Activated CD8-positive, alpha-beta memory T cell treated with anti-CD3 and anti-CD28 coated beads, Interleukin-2, amount 50 U/mL, for 24 hours (primary cell): ENCODE measurements around the gene GALNT18.

Experiments
- DNase-seq: peaks from one replicate; pipeline ENCODE4 v3.0.0-alpha.2; 2020; ENCODE audit errors: extremely low read depth

Gene GALNT18

DNA sequence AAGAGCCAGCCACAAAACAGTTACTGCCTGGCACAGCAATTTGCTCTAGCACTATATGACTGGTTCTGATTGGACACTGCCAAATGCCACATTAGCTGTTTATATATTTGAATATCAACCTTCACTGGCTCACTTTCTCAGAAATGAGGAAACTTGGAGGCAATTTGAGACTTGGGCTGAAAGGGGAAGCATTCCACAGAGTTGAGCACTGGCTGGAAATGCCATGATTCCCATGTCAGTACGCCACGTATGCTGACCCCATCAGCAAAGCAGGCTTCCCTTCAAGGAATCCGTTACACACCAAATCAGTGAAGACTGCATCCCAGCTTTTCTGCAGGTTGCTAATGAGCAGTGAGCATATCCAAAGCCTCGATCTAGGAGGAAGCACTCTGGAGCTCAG, 34.7 kb downstream of the GALNT18 start:
- no peak for DNase-seq

DNA sequence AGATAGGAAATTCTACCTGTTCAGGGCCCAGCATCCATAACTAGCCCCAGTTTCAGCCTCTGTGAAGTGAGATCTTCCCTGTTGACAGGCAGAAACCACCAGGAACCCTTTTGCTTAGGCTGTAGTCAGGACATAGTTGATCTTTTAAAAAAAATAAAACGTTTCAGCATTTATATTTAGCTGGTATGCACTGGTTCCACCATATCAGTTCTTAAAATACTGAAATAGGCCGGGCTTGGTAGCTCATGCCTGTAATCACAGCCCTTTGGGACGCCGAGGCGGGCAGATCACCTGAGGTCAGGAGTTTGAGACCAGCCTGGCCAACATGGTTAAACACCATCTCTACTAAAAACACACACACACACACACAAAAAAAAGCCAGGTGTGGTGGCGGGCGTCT, 35.3 kb downstream of the GALNT18 start:
- DNase-seq: no peak

DNA sequence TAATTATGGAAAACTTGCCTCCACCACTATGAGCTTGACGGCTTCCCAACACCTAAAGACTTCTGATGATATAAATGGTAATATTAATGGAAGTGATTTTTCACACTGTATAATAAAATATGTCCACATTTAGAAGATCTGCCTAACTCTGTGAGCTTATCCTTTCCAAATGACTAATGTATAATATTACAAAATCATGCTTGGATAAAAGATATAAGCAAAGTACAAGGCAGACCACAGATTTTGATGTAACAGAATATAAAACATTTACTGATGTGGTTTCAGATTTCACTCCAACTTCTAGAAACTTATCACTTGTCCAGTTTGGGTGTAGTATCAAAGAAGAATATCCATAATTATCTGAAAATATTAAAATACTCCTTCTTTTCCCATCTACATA, 36.9 kb downstream of the GALNT18 start:
- no peak for DNase-seq

DNA sequence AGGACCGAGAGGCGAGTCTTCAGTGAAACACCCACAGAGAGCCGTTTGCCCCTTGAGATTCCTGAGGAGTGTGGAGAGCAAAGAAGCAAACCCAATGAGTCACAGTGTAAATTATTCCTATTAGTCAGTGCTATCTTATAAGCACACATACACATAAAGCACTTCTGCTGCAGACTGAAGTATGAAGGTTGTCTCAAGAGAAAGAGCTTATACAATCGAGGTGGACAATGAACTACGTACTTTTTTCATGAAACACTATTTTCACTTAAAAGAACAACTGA, 37.3 kb downstream of the GALNT18 start:
- no peak for DNase-seq

DNA sequence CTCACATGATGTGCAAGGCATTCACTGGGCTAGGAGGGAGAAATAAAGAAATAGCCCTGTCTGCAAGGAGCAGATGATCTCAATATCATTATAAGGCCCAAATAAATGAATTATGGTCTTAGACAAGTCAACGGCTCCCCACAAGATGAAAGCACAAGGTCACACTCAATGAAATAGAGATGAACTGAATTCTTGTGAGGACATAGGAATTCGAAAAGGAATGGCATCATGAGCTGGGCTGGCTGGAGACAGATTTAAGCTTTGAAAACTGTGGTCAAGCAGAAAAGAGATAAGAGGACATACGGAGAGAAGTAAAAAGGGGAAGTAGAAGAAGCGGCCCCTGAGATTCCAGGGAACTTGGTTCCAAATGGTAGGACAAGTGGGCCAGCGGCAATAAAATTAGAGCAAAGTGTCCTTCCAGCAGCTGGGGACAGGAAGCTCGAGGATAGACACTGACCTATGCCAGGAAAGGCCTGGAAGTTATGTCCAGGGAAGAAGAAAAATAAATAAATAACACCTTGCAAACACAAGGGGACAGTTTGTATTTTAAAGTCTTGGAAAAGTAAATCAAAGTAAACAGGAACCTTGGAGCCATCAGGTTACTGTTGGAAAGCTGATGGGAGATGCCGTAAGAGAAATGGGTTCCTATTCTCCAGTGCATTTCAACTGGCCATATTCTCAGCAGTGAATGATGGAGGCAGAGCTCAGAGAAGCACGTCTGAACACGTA, 37.8 kb downstream of the GALNT18 start:
- no peak for DNase-seq

DNA sequence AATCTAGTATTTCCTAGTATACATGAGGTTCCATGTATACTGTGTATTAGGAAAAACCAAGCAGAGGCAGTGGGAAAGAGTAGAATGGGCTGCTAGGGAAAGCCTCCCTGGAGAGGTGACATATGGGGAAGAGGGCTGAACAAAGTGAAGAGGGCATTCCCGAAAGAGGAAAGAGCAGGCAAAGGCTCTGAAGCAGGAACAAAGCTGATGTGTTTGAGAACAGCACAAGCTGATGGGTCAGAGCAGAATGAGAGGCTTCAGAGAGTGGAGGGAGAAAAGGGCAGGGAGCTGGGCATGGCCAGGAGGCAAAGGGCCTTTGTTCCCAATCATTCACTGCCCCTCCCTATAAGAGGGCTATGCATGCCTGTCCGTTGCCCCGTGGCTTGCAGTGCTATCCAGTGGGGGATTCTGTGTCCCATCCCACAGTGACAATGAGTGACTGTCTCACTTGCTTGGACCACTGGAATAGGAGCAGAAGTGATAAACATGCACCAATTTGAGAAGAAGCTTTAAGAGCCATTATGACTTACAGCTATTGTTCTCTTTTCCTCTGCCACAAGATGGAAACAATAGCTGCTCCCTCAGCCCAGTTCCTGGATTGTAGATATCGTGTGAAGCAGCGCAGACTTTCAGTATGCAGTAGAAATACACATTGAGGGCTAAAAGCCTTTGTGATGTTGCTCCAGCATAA, 39.6 kb downstream of the GALNT18 start:
- no peak for DNase-seq

DNA sequence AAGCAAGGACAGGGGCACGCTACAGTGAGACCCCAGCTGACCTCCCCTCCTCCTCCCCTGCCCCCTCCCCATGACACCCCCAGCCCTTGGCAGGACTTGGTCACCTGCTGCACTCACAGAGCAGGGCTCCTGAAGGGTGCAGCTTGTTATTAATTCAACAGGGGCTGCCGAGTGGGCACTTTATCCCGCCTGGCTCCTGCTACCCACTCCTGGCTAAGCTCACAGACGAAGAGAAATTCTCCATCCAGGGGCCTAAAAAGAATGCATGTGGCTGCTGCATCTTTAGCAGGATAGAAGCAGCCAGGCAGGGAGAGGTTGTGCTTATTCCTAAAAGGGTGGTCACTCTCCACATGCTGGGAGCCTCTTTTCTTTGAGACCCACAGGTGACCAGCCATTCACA, 40.3 kb downstream of the GALNT18 start:
- DNase-seq: no peak

DNA sequence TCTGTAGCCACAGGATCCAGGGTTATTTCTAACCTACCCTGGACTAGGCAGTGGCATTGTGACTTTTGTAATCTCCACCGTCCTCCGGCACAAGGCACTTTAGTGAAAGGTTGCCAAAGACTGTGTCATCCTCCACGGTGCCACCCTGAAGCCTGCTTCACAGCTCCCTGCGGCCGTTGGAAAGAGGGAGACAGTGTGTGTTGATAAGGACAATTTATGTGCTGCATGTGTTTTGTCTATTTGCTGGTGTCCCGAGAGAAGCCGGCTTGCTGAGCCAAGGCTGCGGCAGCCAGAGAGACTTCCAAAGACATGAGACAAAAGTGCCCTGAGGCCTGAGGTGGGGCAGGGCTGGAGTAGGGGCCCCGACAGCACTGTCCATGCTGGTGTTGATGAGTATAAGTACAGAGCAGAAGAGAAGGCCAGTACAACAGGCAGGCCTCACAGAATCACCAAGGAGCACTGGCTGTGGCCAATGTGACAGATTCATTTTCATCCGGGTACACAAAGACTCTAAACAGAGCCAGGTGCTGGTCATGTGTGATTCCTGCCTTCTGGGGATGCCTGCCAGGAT, 40.9 kb downstream of the GALNT18 start:
- no peak for DNase-seq

DNA sequence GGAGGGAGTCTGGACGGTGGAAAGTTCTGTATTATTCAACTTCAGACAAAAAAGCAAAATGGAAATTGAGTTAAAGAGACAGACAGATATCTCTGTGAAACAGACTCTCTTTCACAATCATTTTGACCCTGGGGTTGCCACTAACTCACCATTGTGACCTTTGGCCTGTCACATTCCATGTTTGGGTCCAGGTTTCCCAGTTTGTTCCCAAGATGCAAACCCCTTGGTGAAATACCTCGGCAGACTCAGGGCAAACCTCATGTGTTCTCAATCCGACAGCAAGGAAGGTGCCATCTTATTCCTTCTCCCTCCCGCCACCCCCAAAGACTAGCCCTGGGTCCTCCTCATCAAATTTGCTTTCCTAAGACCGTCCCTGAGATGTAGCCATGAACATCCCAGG, 41.8 kb downstream of the GALNT18 start:
- no peak for DNase-seq

DNA sequence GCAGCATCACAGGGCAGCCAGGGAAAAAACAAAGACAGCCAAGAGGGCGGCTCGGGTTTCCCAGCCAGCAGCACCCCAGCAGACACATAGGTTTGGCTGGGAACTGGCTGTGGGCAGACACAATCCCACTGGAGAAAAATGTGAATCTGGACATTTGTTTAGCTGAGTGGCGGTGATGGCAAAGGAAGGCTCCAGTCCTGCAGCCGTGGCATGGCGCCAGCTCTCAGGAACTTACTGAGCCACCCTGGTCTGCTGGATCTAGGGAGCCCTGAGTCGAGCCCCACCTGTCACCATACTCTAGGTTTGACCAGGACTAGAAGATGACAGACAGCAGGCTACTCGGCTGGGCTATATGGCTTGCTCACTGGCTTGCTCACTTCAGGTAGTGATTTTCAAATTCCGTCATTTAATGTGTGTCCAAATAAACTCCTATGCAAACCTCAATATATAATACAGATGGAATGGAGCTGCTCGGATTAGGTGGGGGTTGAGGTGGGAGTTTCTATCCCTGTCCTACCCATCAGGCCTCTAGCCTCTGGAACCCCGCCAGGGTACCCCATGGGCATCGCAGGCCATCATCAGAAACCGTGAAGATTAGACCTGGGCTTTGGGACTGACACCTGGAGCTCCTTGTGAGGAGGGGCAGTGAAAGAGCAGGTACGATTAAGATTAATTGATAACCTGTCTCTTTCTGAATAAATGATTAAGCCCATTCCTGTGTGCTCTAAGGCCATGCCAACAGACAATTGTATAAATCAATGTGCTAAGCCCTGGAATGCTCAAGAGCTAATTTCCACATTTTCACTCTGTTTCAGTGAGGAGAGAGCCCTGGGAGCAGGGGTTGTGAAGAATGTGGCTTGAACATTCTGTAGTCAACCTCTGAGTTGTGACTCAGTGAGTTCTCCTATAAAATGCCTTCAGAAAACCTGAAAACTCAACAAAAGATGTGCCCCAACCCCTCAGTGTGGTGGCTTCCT, 42.5 kb downstream of the GALNT18 start:
- no peak for DNase-seq

DNA sequence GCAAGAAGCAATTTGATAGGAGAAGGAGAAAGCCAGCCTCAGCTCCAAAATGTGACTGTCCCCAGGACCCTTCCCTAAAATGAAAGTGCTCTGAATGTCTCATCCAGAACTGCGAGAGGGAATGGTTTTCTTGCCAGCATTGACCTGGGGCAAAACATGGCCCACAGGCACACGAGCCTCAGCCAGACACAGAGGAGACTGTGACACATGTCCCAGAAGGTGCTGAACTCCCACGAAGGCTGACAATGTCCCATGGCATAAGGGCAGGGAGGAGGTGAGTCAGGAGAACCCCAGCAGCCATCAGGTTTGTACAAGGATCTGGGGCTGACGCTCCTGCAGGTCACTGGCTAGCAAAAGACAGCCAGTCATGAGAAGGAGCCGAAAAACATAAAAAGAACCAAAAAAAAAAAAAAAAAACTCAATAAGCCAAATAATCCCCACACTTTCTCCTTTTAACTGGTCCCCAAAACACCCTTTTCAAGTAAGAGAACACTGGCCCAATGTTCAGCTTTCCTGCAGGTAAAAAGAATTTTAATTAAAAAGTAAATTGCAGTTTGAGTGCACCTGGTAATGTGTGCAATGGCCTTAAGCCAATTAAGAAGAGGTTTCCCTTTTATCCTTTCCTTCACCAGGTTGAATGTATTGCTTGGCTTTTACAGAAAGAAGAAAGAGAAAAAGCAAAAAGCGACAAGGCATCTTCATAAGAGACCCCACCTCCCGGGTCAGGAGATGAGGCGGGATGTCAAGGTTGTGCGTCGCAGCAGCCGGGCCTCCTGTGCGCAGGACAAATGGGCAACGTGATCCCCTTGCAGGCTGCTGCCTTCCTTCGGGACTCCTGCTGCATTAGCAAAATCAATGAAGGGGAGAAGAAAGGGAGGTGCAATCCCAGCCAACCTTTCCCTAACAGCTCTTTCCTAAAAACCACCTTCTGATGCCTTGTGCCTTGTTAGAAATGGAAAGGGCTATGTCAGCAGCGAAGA, 43.6 kb downstream of the GALNT18 start:
- DNase-seq: no peak

DNA sequence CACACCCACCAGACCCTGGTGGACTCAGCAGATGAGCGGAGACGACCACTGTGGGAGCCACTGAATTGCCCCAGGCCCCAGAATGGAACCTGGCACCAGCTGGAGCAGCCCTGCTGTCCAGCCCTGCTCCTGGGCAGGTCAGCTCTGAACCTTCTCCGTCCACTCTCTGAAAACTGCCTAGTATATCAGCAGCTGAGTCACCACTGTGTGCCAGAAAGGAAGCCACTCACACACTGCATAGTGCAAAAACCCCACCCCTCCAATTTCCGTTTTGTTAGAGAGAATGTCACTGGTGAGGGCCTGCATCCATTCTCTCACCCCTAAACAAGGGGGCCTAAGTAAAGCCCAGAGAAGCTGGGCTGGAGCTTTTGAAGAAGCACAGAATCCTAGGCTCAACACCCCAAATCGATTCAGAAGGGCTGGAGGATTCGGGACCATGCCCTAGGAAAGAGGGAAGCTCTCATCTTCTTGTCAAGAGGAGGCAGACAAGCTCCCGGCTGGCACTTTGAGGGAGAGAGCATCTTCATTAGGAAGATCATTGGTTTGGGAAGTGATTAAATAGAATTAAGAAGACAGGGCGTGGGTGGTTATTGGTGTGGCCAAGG, 44.5 kb downstream of the GALNT18 start:
- DNase-seq: no peak

DNA sequence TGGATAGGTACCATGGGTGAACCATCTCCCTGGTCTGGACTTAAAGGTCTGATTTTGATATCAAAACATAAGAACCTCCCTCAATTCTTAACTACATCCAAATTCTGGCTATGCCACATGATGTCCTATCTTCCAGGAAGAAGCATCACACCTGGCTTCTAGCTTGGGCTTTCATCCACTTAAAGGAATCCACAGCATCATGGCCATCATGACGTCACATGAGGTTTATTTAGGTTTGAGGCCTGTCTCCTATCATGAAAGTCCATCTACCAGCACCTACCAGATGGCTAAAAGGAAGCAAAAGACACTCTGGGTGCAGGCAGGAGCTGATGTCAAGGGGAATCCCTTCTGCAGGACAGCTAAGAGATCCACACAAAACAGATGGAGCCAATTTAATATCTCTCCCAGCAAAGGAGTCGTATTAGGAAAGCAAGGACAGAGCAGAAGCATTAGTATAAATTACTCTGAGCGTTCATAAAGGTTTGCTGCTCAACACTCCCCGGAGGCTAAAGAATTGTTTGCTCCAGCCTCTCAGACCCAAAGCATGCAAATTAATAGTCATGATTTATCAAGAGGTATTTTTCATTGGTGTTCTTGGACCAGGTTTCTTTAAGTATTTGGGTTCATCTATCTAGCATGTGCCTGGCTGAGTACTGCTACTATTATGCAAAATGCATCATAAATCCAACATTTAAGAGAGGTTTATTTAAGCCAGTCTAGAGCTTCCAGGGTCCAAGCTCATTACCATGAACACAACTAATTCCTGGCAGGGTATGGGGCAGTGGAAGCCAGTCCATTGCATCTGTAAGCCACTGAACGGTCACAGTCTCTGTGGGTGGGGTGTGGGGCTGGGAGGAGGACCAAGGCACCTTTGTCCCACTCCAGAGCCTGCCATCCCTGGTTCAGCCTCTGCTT, 47.2 kb downstream of the GALNT18 start:
- DNase-seq: no peak

DNA sequence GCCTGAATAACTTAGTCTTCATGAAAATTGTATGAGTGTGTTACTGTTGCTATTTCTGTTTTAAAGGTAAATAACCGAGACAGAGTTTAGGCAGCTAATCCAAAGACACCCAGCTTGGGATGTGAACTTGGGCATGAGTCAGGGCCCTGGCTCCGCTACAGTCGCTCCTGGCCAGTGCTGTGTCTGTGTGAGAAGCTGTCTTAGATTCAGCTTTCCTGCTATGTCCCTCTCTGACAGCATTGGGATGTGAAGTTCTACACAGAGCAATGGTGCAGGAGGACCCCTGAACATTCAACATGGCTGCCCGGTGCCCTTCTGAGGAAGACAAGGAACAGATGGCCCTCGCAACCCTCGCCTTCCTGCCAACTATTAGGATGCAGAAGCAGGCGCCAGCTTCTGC, 49.4 kb downstream of the GALNT18 start:
- DNase-seq: no peak

DNA sequence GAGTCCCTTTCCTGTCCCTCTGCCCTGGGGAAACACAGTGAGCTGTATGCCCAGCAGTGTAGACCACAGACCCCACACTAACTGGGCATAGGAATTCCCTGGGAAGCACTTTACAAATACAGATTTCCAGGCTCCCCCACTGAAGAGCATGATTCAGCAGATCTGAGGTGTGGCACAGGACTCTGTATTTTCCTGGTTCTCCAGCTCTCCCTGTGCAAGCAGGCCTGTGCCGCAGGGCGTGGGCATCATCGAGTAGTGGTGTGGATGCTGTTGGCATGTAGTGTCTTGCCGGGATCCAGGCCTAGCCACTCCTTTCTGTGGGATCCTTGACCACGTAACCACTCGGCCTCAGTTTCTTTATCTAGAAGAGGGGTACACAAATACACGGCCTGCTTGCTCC, 49.9 kb downstream of the GALNT18 start:
- DNase-seq: no peak

DNA sequence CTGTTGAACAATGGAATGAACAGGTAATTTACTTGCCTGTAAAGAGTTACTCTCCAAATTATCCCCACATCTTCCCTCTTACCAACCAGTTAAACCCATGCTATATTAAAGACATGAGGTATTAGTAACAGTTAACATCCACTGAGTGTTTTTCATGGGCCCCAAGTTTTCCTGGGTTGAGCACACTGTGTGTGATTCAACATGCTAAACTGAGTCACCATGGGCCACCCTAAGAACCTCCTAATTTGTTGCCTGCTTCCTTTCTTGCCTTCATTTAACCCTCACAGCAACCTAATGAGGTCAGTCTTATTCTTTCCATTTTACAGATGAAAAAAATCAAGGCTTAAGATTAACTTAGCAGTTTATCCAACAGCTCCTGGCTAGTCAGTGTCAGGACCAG, 51.0 kb downstream of the GALNT18 start:
- DNase-seq: no peak

DNA sequence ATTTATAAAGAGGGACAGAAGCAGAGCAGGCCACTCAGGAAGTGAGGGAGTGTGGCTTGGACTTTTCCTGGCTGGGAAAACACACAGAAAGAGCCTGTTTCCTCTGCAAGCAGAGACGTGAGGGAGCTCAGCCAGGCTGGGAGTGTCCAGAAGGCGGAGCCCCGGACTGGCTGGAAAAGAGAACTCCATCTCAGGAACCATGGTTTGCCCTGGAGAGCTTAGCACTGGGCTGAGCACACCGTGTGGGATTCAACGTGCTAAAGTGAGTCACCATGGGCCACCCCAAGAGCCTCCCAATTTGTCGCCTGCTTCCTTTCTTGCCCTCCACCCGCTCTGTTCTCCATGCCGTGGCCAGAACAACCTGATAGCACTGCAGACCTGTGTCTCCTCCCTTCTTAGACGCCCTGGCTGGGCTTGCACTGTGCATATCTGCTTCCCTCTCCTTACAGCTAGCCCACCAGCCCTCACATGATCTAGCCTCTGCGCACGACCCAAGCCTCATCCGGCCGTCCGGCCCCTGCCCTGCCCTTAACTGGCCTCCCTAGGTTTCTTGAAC, 51.8 kb downstream of the GALNT18 start:
- DNase-seq: no peak

DNA sequence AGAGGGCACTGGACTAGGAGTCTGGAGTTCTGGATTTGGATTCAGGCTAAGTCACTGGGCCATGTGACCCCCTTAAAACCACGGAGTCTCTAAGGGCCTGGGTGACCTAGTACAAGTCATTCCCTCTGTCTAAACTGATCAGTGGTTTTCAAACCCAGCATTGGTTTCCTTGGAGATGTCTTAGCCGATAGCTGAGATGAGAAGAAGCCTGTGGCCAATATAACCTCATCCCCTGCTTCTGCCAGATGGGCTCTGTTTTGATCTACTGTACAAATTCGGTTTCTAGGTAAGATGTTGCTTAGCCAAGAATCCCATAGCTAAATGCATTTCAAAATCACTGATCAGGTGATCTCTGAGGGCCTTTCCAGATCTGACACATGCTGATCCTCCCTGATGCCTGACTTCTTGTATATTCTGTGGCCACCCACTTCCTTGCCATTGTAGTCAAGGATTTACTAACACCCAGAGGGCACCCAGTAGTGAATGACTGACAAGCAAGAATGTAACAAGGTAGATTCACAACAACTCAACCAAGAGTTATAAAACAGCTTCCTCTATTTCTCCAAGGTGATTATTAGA, 53.1 kb downstream of the GALNT18 start:
- DNase-seq: no peak
